Measurements from ENCODE around the gene FBXO31.

Gene FBXO31

GRCh38 chr16:87333581-87334331 lies 49.8 kb downstream of the FBXO31 start:
- Histone ChIP-seq H3K27me3 (ENCODE audit: insufficient read depth, low read length) (no peaks in the 10 kb centered on the region), H3K27ac (ENCODE audit: low read depth, low read length) (no peak overlapping the region), H3K79me2 (ENCODE audit: control insufficient read depth, insufficient read depth, low read length, unreplicated experiment) (no peaks in the 10 kb centered on the region), H3K36me3 (ENCODE audit: insufficient read depth, low read length) (no peaks in the 10 kb centered on the region), H2AFZ (ENCODE audit: low read length, unreplicated experiment) (no peak overlapping the region), H3K4me1 (ENCODE audit: control insufficient read depth, insufficient read depth, low read length, unreplicated experiment) (no peaks in the 10 kb centered on the region), H3K4me3 (ENCODE audit: low read depth, low read length) (no peak overlapping the region)

GRCh38 chr16:87333101-87333500 lies 50.5 kb downstream of the FBXO31 start:
- Histone ChIP-seq H3K27ac (ENCODE audit: low read depth, low read length) (no peak overlapping the region), H3K27me3 (ENCODE audit: insufficient read depth, low read length) (no peaks in the 10 kb centered on the region), H3K4me1 (ENCODE audit: control insufficient read depth, insufficient read depth, low read length, unreplicated experiment) (no peaks in the 10 kb centered on the region), H3K36me3 (ENCODE audit: insufficient read depth, low read length) (no peaks in the 10 kb centered on the region), H3K79me2 (ENCODE audit: control insufficient read depth, insufficient read depth, low read length, unreplicated experiment) (no peaks in the 10 kb centered on the region), H3K4me3 (ENCODE audit: low read depth, low read length) (no peak overlapping the region), H2AFZ (ENCODE audit: low read length, unreplicated experiment) (no peak overlapping the region)

GRCh38 chr16:87332150-87332549 lies 51.4 kb downstream of the FBXO31 start:
- Histone ChIP-seq H3K27ac (ENCODE audit: low read depth, low read length) (no peak overlapping the region), H2AFZ (ENCODE audit: low read length, unreplicated experiment) (no peak overlapping the region), H3K79me2 (ENCODE audit: control insufficient read depth, insufficient read depth, low read length, unreplicated experiment) (no peaks in the 10 kb centered on the region), H3K27me3 (ENCODE audit: insufficient read depth, low read length) (no peaks in the 10 kb centered on the region), H3K36me3 (ENCODE audit: insufficient read depth, low read length) (no peaks in the 10 kb centered on the region), H3K4me3 (ENCODE audit: low read depth, low read length) (no peak overlapping the region), H3K4me1 (ENCODE audit: control insufficient read depth, insufficient read depth, low read length, unreplicated experiment) (no peaks in the 10 kb centered on the region)

GRCh38 chr16:87331241-87331801 lies 52.3 kb downstream of the FBXO31 start:
- H3K79me2 ChIP-seq (ENCODE audit: control insufficient read depth, insufficient read depth, low read length, unreplicated experiment), result no peaks in the 10 kb centered on the region
- no peaks in the 10 kb centered on the region for H3K4me1 ChIP-seq (ENCODE audit: control insufficient read depth, insufficient read depth, low read length, unreplicated experiment)
- H3K36me3 ChIP-seq (ENCODE audit: insufficient read depth, low read length), result no peaks in the 10 kb centered on the region
- H3K27ac ChIP-seq (ENCODE audit: low read depth, low read length), result no peak overlapping the region
- no peaks in the 10 kb centered on the region for H3K27me3 ChIP-seq (ENCODE audit: insufficient read depth, low read length)
- H3K4me3 ChIP-seq (ENCODE audit: low read depth, low read length), result no peak overlapping the region
- no peak overlapping the region for H2AFZ ChIP-seq (ENCODE audit: low read length, unreplicated experiment)

GRCh38 chr16:87330646-87331045 lies 52.9 kb downstream of the FBXO31 start:
- Histone ChIP-seq H3K27ac (ENCODE audit: low read depth, low read length) (no peak overlapping the region), H2AFZ (ENCODE audit: low read length, unreplicated experiment) (no peak overlapping the region), H3K36me3 (ENCODE audit: insufficient read depth, low read length) (no peaks in the 10 kb centered on the region), H3K27me3 (ENCODE audit: insufficient read depth, low read length) (no peaks in the 10 kb centered on the region), H3K4me3 (ENCODE audit: low read depth, low read length) (no peak overlapping the region), H3K79me2 (ENCODE audit: control insufficient read depth, insufficient read depth, low read length, unreplicated experiment) (no peaks in the 10 kb centered on the region), H3K4me1 (ENCODE audit: control insufficient read depth, insufficient read depth, low read length, unreplicated experiment) (peaks cover under 1% of the 10 kb centered on the region)

- H3K27ac ChIP-seq (ENCODE audit: low read depth, low read length), result no peak overlapping the region
- H3K4me3 ChIP-seq (ENCODE audit: low read depth, low read length), result no peak overlapping the region
- no peak overlapping the region for H2AFZ ChIP-seq (ENCODE audit: low read length, unreplicated experiment)
- peaks cover 4% of the 10 kb centered on the region for H3K4me1 ChIP-seq (ENCODE audit: control insufficient read depth, insufficient read depth, low read length, unreplicated experiment)
- H3K36me3 ChIP-seq (ENCODE audit: insufficient read depth, low read length), result no peaks in the 10 kb centered on the region
- no peaks in the 10 kb centered on the region for H3K79me2 ChIP-seq (ENCODE audit: control insufficient read depth, insufficient read depth, low read length, unreplicated experiment)
- no peaks in the 10 kb centered on the region for H3K27me3 ChIP-seq (ENCODE audit: insufficient read depth, low read length)
Measured at GRCh38 chr16:87330257-87330624, 53.3 kb downstream of the FBXO31 start.

GRCh38 chr16:87329436-87330256 lies 53.9 kb downstream of the FBXO31 start:
- Histone ChIP-seq H3K36me3 (ENCODE audit: insufficient read depth, low read length) (no peaks in the 10 kb centered on the region), H3K4me3 (ENCODE audit: low read depth, low read length) (no peak overlapping the region), H2AFZ (ENCODE audit: low read length, unreplicated experiment) (no peak overlapping the region), H3K27ac (ENCODE audit: low read depth, low read length) (no peak overlapping the region), H3K27me3 (ENCODE audit: insufficient read depth, low read length) (no peaks in the 10 kb centered on the region), H3K4me1 (ENCODE audit: control insufficient read depth, insufficient read depth, low read length, unreplicated experiment) (peaks cover 5% of the 10 kb centered on the region), H3K79me2 (ENCODE audit: control insufficient read depth, insufficient read depth, low read length, unreplicated experiment) (no peaks in the 10 kb centered on the region)

GRCh38 chr16:87328846-87329245 lies 54.7 kb downstream of the FBXO31 start:
- no peaks in the 10 kb centered on the region for H3K36me3 ChIP-seq (ENCODE audit: insufficient read depth, low read length)
- no peaks in the 10 kb centered on the region for H3K79me2 ChIP-seq (ENCODE audit: control insufficient read depth, insufficient read depth, low read length, unreplicated experiment)
- no peak overlapping the region for H3K4me3 ChIP-seq (ENCODE audit: low read depth, low read length)
- H3K27ac ChIP-seq (ENCODE audit: low read depth, low read length), result no peak overlapping the region
- H3K4me1 ChIP-seq (ENCODE audit: control insufficient read depth, insufficient read depth, low read length, unreplicated experiment), result peaks cover 5% of the 10 kb centered on the region
- H3K27me3 ChIP-seq (ENCODE audit: insufficient read depth, low read length), result no peaks in the 10 kb centered on the region
- no peak overlapping the region for H2AFZ ChIP-seq (ENCODE audit: low read length, unreplicated experiment)

GRCh38 chr16:87327798-87328495 lies 55.6 kb downstream of the FBXO31 start:
- peaks cover 5% of the 10 kb centered on the region for H3K4me1 ChIP-seq (ENCODE audit: control insufficient read depth, insufficient read depth, low read length, unreplicated experiment)
- no peak overlapping the region for H3K4me3 ChIP-seq (ENCODE audit: low read depth, low read length)
- H3K27ac ChIP-seq (ENCODE audit: low read depth, low read length), result no peak overlapping the region
- H2AFZ ChIP-seq (ENCODE audit: low read length, unreplicated experiment), result no peak overlapping the region
- H3K36me3 ChIP-seq (ENCODE audit: insufficient read depth, low read length), result no peaks in the 10 kb centered on the region
- no peaks in the 10 kb centered on the region for H3K27me3 ChIP-seq (ENCODE audit: insufficient read depth, low read length)
- H3K79me2 ChIP-seq (ENCODE audit: control insufficient read depth, insufficient read depth, low read length, unreplicated experiment), result no peaks in the 10 kb centered on the region

GRCh38 chr16:87326151-87326571 lies 57.4 kb downstream of the FBXO31 start:
- Histone ChIP-seq H3K36me3 (ENCODE audit: insufficient read depth, low read length) (no peaks in the 10 kb centered on the region), H3K27me3 (ENCODE audit: insufficient read depth, low read length) (no peaks in the 10 kb centered on the region), H3K4me3 (ENCODE audit: low read depth, low read length) (no peak overlapping the region), H3K79me2 (ENCODE audit: control insufficient read depth, insufficient read depth, low read length, unreplicated experiment) (no peaks in the 10 kb centered on the region), H3K27ac (ENCODE audit: low read depth, low read length) (no peak overlapping the region), H2AFZ (ENCODE audit: low read length, unreplicated experiment) (no peak overlapping the region), H3K4me1 (ENCODE audit: control insufficient read depth, insufficient read depth, low read length, unreplicated experiment) (peaks cover 5% of the 10 kb centered on the region)
